CD4-positive, alpha-beta T cell (primary cell): ENCODE results near the gene CHP1. TPM values are rescaled to one million over a fixed set of nuclear protein-coding genes. Genes with fewer than 3 reads are reported as not detected.
"Not testable (repeated sequence)": the region's sequence is repeated elsewhere in the genome, so short reads cannot be mapped to it uniquely, and the experiment has no call there.

Source experiments
- ATAC-seq: fragments of 200-7000 bp; cut with Tn5 transposase; one replicate; pipeline ENCODE4 v1.10.0; 2022; ENCODE audit warnings: mild to moderate bottlenecking; ENCODE audit not compliant: poor library complexity
- CTCF ChIA-PET: fragments of 350-600 bp; sonication (Branson Sonifier 250); formaldehyde crosslinking; loops from one replicate; lab custom pipeline; 2021; ENCODE audit warnings: antibody characterized with exemption, inconsistent platforms; lab: Charles Lee
- POLR2A ChIA-PET: fragments of 350-600 bp; sonication (Branson Sonifier 250); formaldehyde crosslinking; loops from one replicate; lab custom pipeline; 2021; ENCODE audit warnings: antibody characterized with exemption, inconsistent platforms; lab: Charles Lee
- DNase-seq, 14 experiments: peaks; one replicate each; pipeline ENCODE4 v3.0.0-alpha.2; 2013 to 2020; ENCODE audit warnings: mixed read lengths in 2 of 14
- H3K27ac ChIP-seq, 2 donors: one replicate each; pipeline versions ENCODE4 v1.5.1 to v1.7.0; 2013; ENCODE audit warnings: low read length in 2 of 2, low read depth in 1 of 2, mild to moderate bottlenecking in 1 of 2
- H3K27me3 ChIP-seq, 2 experiments: 1 replicate in 1 of 2; 2 replicates in 1 of 2; pipeline versions ENCODE4 v1.6.1 to v1.7.0; 2013; ENCODE audit warnings: low read length in 2 of 2, control low read depth in 1 of 2, mild to moderate bottlenecking in 1 of 2, moderate library complexity in 1 of 2; ENCODE audit not compliant: insufficient read depth in 2 of 2, control insufficient read depth in 1 of 2
- H3K36me3 ChIP-seq: one replicate; pipeline ENCODE4 v1.6.1; 2013; ENCODE audit warnings: low read length, control low read depth; ENCODE audit not compliant: insufficient read depth
- H3K4me1 ChIP-seq: one replicate; pipeline ENCODE4 v1.6.1; 2013; ENCODE audit warnings: low read length, control low read depth; ENCODE audit not compliant: insufficient read depth
- H3K4me3 ChIP-seq: one replicate; pipeline ENCODE4 v1.5.1; 2013; ENCODE audit warnings: mild to moderate bottlenecking, low read length, moderate library complexity
- H3K9me3 ChIP-seq, 2 experiments: 1 replicate in 1 of 2; 2 replicates in 1 of 2; pipeline versions ENCODE4 v1.6.1 to v1.7.0; 2013; ENCODE audit warnings: low read length in 2 of 2, mild to moderate bottlenecking in 2 of 2, control low read depth in 1 of 2, moderate library complexity in 1 of 2; ENCODE audit not compliant: control insufficient read depth in 1 of 2, insufficient read depth in 1 of 2
- H3K27ac Mint-ChIP-seq: one replicate; pipeline ENCODE4 v1.8.0; 2020; ENCODE audit warnings: mixed read lengths
- H3K27me3 Mint-ChIP-seq: one replicate; pipeline ENCODE4 v1.8.0; 2021; ENCODE audit warnings: mixed read lengths
- H3K36me3 Mint-ChIP-seq: one replicate; pipeline ENCODE4 v1.8.0; 2021; ENCODE audit warnings: low read depth, mixed read lengths
- H3K4me1 Mint-ChIP-seq: one replicate; pipeline ENCODE4 v1.8.0; 2021; ENCODE audit warnings: low read depth, mixed read lengths
- H3K4me3 Mint-ChIP-seq: one replicate; pipeline ENCODE4 v1.8.0; 2020; ENCODE audit warnings: mild to moderate bottlenecking, mixed read lengths
- H3K9me3 Mint-ChIP-seq: one replicate; pipeline ENCODE4 v1.8.0; 2020; ENCODE audit warnings: mixed read lengths
- CTCF ChIP-seq: fragments of 200-600 bp; IDR thresholded peaks from one replicate; pipeline ENCODE4 v1.8.0; 2022; ENCODE audit warnings: antibody characterized with exemption, mild to moderate bottlenecking
- intact Hi-C, 2 experiments: fragments of 100-400 bp; cut with DNase I in 1 of 2; cut with micrococcal nuclease in 1 of 2; formaldehyde crosslinking; loops; one replicate each; pipeline versions ENCODE4 v1.15.1 to v1.9.0; 2023 to 2025; cut with DNase I, micrococcal nuclease
- total RNA-seq, 174 experiments: library from RNA in 2 of 174; stranded (reverse) in 2 of 174; gene quantifications; one replicate each; pipeline ENCODE4 v1.2.3 and lab custom pipeline; 2021 to 2026

Gene CHP1
- total RNA-seq, 2 experiments from 2014 or later: 20.7 to 25.5 TPM

GRCh38 chr15:41231422-41232226 lies 556 bp downstream of the CHP1 start:
- Histone ChIP-seq H3K27ac (peak overlapping the region; percentile 54 to 64), H3K4me3 (peak overlapping the region; percentile 88), H3K36me3 (peaks cover 3% of the 10 kb centered on the region), H3K9me3 (no peaks in the 10 kb centered on the region), H3K27me3 (no peaks in the 10 kb centered on the region), H3K4me1 (peaks cover 20% of the 10 kb centered on the region)
- Mint-ChIP-seq H3K9me3 (no peaks in the 10 kb centered on the region), H3K27me3 (no peaks in the 10 kb centered on the region), H3K4me3 (peak overlapping the region; percentile 93), H3K27ac (peak overlapping the region; percentile 88), H3K4me1 (peaks cover 40% of the 10 kb centered on the region), H3K36me3 (peaks cover 8% of the 10 kb centered on the region)
- no peak for DNase-seq
- peak; percentile 45 for ATAC-seq
- ChIA-PET POLR2A (interaction anchor here (0.6 to 2.7 kb wide), 19 partner anchors 9 to 1042 kb away, joined by 3 to 29 read pairs (median 4); partner anchors contain the start of genes CHAC1, EHD4, GANC and INO80), CTCF (interaction anchor here (0.7 to 1.6 kb wide), 9 partner anchors 9 to 337 kb away, joined by 3 to 8 read pairs (median 3); partner anchors contain the start of genes NUSAP1, OIP5 and VPS18)
- intact Hi-C loops: loop anchor here (1.0 to 5.0 kb wide), 7 partner anchors 52 to 909 kb away; partner anchors contain the start of genes CHAC1 (in 1 of the 2), INAFM2 (in 1 of the 2), INO80 (in 1 of the 2) and NDUFAF1 (in 1 of the 2)
- no peak for TF ChIP-seq CTCF

- Mint-ChIP-seq H3K9me3 (no peaks in the 10 kb centered on the region), H3K27ac (no peak overlapping the region), H3K4me3 (no peak overlapping the region)
Observed at GRCh38 chr15:41233367-41233771, 2.3 kb downstream of the CHP1 start.

DNA sequence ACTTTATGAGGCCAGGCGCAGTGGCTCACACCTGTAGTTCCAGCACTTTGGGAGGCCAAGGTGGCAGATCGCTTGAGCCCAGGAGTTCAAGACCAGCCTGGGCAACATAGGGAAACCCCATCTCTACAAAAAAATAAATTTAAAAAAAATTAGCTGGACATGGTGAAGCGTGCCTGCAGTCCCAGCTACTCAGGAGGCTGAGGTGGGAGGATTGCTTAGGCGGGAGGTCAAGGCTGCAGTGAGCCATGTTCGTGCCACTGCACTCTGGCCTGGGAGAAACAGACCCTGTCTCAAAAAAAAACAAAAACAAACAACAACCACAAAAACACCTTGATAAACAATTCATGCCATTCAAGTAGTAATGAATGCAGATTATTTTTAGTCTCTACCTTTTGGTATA lies 4.2 kb downstream of the CHP1 start:
- H3K27me3 Mint-ChIP-seq, H3K36me3 Mint-ChIP-seq, DNase-seq, H3K27me3 ChIP-seq, H3K36me3 ChIP-seq, H3K27ac ChIP-seq, H3K4me3 Mint-ChIP-seq, H3K27ac Mint-ChIP-seq, H3K9me3 ChIP-seq, H3K9me3 Mint-ChIP-seq, intact Hi-C loops, CTCF ChIA-PET, ATAC-seq, H3K4me3 ChIP-seq: not testable (repeated sequence)
- POLR2A ChIA-PET: interaction anchor here (0.5 kb wide), 1 partner anchor 620 kb away, joined by 3 read pairs; no protein-coding TSS in a partner anchor
- H3K4me1 ChIP-seq: peaks cover 20% of the 10 kb centered on the region
- H3K4me1 Mint-ChIP-seq: peaks cover 40% of the 10 kb centered on the region

More at GRCh38 chr15:41233367-41233771, 2.3 kb downstream of the CHP1 start:
- no peak for DNase-seq
- TF ChIP-seq CTCF: no peak
- H3K27ac ChIP-seq: no peak overlapping the region
- ChIA-PET CTCF (no interaction called here), POLR2A (interaction anchor here (0.6 to 1.0 kb wide), 2 partner anchors 14 to 38 kb away, joined by 3 to 4 read pairs; no protein-coding TSS in a partner anchor)
- H3K27me3 ChIP-seq: no peaks in the 10 kb centered on the region
- no peaks in the 10 kb centered on the region for H3K9me3 ChIP-seq
- peaks cover 40% of the 10 kb centered on the region for H3K4me1 Mint-ChIP-seq
- peaks cover 20% of the 10 kb centered on the region for H3K4me1 ChIP-seq
- no peaks in the 10 kb centered on the region for H3K27me3 Mint-ChIP-seq
- peaks cover 8% of the 10 kb centered on the region for H3K36me3 Mint-ChIP-seq
- intact Hi-C loops: loop anchor here in 1 of 2 experiments (5.0 kb wide), 4 partner anchors 169 to 911 kb away; partner anchors contain the start of genes CHAC1, INAFM2, NDUFAF1 and RTF1
- H3K36me3 ChIP-seq: peaks cover 3% of the 10 kb centered on the region
- no peak overlapping the region for H3K4me3 ChIP-seq
- no peak for ATAC-seq
